Activated CD4-positive, CD25-positive, alpha-beta regulatory T cell treated with anti-CD3 and anti-CD28 coated beads, Interleukin-2, amount 50 U/mL, for 24 hours (primary cell): ENCODE results near the gene TP63.
"Not testable (repeated sequence)": the region's sequence is repeated elsewhere in the genome, so short reads cannot be mapped to it uniquely, and the experiment has no call there.

ENCODE experiments used
- ATAC-seq, 2 donors: fragments of 150-1000 bp; cut with Tn5 transposase; one replicate each; pipeline ENCODE4 v1.10.0; 2021; ENCODE audit warnings: mild to moderate bottlenecking in 1 of 2, moderate library complexity in 1 of 2

TP63 gene

DNA sequence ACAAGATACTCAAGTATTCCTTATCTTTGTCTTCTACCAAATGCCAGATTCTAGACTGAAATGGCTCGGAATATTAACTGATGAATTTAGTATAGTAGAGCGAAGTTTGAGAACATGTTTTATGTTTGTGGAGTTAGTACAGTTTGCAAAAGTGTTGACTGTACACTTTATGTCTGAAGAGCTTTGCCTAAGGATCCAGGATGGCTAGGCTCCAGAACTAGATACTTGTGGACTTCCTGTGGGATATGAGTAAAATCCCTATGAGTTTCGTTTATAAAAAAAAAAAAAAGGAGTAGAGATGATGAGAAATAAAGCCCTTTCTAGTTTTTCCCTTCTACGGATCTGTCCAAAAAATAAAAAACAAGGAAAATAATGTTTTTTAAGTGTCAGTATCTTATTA, 96.7 kb downstream of the TP63 start:
- ATAC-seq: no peak

DNA sequence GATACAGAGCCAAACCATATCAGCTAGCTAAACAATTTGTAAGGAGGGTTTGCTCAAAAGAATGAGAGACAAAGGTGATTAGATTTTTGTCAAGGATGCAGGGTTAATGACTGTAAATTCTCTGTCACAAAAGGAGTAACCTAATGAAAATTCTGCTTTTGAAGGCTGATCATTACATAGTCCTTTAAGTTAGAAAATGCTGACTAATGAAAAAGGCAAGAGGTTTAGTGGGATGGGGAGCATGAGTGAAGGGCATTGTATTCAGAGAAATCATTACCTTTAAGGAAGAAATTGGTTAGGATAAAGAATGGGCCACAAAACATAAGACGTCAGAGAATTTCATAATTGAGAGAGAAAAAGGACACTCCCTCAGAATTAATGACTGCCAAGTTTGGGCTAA, 97.7 kb downstream of the TP63 start:
- no peak for ATAC-seq

DNA sequence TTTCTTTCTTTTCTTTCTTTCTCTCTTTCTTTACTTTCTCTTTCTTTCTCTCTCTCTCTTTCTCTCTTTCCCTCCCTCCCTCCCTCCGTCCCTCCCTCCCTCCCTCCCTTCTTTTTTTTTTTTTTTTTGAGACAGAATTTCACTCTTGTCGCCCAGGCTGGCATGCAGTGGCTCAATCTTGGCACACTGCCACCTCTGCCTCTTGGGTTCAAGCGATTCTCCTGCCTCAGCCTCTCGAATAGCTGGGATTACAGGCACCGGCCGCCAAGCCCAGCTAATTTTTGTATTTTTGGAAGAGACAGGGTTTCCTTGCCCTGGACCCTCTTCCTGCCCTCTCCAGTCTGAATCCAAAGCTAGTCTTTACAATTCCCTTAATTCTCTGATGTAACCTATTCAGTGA, 102.9 kb downstream of the TP63 start:
- no peak for ATAC-seq

DNA sequence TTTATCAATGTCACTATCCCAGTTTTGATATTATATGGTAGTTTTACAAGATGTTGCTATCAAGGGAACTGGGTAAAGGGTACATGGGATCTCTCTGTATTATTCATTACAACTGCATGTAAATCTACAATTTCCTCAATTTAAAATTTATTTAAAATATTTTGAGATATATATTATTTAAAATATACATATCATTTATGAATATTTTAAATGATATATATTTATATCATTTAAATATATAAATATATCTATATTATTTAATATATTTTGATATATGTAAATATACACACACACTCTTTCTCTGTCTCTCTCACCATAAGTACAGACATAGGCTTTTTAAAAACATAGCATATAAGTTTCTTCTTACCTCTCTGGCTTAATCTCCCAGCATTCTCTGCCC, 104.7 kb downstream of the TP63 start:
- no peak for ATAC-seq

DNA sequence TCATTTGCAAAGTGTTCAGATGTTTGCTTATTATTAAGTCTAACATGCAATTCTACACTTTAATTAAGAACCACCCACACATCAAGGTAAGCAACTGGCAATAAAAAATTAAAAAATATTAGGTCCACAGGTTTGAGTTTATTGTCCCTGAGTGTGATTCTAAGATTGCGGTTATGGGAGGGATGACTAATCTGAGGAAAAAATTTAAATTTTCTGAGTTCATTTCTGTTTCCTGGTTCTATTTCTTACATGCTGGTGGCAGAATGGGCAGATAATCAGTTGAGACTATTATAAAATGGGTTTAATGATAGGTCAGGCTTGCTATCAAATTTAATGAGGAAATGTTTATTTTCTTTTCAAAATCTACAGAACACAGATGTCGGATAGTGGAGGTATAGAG, 105.9 kb downstream of the TP63 start:
- ATAC-seq: no peak

DNA sequence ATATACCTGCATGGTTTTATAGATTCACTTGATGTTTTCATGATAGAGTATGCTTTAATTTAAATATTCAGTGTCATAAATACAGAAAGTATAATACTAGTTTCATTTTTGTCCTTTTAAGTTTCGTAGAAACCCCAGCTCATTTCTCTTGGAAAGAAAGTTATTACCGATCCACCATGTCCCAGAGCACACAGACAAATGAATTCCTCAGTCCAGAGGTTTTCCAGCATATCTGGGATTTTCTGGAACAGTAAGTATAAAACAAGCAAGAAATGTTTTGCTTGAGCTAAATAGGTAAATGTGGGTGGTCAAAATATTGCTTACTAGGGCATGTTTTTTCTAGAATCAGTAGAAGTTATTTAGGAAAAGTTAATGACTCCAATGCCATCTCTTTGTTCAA, 106.4 kb downstream of the TP63 start:
- no peak for ATAC-seq

DNA sequence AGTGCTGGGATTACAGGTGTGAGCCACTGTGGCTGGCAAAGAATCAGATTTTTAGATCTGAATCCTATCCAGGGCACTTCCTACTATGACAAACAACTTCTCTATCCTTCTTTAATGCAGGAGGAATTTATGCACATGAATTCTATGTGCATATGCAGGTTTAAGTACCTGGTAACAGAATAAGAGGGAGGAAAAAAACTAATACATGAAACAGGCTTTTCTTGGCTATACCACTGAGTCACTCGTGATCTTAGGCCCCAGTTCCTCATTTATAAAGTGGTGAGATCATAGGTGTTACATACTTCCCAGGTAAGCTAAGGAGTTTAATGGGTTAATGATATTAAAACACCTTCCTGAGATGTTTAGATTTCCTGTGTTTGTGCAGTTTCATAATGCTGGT, 108.2 kb downstream of the TP63 start:
- ATAC-seq: no peak

DNA sequence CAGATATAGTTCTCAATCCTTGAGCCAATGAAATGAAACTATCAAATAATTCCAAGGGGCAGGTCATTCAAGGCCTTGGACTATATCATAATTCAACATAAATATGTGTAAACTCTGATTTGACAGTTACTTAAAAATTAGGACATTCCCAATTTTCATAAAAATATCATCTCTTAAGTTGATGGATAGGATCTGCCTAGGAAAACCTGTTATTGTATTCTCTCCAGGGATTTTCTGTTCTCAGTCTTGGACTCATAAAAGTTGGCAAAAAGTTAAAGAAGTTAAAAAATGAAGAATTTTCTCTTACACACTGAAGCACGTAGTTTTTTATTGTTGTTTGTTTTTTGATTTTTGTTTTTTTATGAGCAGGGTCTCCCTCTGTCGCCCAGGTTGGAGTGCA, 109.0 kb downstream of the TP63 start:
- ATAC-seq: no peak

DNA sequence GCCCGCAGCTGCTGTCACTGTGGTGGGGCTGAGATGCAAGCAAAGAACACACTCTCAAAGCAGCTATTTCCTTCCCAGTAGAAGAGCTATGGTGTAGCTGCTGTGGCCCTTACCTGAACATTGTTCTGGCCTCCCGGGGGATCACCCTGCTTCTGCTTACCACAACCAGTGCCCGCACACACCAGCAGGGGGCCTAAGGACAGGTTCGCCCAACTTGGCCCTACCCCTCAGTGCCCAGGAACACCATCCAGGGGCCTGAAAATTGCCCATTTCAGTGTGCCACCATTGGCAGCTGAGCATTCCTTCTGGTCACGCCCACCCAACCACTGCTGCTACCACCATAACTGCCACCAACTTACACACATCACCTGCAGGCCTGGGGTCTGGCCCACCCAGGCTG, 113.0 kb downstream of the TP63 start:
- no peak for ATAC-seq

DNA sequence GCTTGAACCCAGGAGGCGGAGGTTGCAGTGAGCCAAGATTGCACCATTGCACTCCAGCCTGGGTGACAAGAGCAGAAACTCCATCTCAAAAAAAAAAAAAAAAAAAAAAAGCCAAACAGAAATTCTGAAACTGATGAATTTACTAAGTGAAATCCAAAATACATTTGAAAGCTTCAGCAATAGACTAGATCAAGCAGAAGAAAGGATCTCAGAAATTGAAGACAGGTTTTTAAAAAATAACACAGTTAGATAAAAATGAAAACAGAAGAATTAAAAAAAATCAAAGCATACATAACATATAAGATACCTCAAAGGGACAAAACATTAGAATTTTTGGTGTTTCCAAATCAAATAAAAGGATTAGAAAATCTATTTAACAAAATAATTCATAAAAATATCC, 114.4 kb downstream of the TP63 start:
- ATAC-seq: no peak

DNA sequence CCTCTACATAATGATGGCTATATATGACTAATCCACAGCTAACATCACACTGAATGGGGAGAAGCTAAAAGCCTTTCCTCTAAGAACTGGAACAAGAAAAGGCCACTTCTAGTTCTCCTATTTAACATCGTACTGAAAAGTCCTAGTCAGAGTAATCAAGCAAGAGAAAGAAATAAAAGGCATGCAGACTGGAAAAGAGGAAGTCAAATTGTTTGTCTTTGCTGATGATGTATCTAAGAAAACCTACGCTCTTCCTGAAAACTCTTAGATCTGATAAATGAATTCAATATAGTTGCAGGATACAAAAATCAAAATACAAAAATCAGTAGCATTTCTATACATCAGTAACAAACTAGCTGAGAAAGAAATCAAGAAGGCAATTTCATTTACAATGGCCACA, 116.9 kb downstream of the TP63 start:
- no peak for ATAC-seq

DNA sequence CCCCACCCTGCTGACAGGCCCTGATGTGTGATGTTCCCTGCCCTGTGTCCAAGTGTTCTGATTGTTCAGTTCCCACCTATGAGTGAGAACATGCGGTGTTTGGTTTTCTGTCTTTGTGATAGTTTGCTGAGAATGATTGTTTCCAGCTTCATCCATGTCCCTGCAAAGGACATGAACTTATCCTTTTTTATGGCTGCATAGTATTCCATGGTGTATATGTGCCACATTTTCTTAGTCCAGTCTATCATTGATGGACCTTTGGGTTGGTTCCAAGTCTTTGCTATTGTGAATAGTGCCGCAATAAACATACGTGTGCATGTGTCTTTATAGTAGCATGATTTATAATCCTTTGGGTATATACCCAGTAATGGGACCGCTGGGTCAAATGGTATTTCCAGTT, 119.8 kb downstream of the TP63 start:
- not testable (repeated sequence) for ATAC-seq

DNA sequence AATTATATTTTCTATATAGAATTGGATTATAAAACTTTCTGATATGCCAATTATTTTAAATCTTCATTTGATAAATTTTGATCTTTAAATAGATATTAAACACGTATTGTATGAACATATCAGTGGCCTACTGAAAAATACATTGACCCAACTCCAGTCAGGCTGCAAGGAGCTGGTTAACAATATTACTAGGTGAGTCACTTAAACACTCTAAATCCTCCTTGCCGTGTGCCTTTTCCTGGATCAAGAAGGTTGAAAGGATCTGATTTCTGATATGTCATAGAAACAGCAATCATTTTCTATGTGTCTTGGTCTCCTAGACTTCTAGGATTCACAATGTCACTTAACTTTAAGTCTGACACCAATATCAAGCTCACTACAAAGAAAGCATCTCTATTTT, 123.2 kb downstream of the TP63 start:
- ATAC-seq: no peak

DNA sequence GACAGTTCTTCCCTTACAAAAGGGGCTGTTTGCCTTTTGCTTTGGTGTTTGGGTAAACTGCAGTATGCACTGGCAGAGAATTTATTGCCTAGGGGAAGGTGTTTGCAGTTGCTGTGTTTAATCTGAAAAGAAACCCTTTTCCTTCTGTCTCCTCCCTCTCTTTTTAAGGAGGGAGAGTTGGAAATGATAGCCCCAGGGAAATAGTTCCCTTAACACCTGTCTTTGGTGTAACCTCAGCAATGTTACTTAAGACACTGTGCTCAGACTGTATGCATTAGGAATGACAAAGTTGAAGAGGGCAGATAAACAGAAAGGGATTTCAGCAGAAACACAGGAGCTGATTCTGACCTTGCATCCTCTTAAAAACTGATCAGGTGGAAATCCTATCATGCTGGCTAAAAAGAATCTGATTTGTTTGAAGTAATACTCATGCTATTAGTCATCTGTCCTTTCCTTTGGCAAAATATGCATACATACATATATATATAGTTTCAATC, 125.4 kb downstream of the TP63 start:
- ATAC-seq: no peak

DNA sequence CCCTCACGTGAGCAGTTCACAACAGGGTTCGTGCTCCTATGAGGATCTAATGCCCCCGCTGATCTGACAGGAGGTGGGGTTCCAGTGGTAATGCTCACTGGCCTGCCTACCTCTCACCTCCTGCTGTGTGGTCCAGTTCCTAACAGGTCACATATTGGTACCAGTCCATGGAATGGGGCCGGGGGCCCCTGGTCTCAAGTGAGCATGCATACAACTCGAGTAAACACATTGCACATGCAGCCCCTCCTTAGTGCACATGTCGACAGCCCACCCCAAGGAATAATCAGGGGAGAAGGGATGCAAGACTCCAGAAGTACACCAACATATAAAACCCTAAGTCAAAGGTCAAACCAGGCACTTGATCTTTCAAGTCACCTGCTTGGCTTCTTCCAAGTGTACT, 127.0 kb downstream of the TP63 start:
- no peak for ATAC-seq

DNA sequence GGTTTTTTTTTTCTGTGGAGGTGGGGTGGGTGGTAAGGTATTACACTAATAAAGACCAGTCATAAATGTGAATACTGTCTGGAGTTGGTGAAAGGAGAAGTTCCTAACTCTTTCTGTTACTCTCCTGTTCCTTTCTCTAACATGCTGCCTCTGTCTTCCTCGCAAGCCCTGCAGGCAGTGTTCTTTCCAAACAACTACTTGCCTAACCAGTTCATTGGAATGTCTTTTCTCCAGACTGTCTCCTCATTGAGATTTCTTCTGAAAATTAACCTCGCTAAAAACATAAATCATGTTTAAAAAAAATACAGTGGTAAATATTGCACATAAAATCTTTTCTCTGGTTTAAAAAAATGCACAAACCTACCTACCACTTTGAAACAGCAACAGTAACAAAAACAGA, 135.2 kb downstream of the TP63 start:
- ATAC-seq: no peak

DNA sequence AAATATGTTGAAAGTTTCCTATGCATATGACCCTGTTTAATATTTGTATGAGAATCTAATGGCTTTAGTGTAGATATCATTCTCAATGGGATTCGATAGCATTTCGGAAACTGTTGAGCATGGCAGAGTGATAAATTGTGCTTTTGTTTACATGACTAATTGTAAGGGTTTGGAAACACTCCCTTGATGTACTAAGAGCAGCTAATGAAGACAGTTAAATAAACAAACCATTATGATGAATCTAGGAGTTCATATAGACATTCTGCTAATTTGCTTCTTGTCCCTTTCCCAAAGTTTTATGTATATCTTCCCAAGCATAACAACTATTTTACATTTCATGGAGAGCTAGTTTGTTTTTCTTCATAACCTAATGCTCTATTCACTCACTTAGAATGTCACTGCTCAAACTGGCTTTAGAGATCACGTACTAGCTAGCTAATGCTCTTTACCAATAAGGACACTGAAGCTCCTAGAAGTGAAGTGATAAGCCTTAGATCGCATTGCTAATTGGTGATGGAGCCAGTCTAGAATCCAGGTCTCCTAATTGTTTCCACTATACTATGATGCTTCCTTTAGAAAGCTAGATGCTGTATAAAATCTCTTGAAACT, 140.8 kb downstream of the TP63 start:
- no peak for ATAC-seq

DNA sequence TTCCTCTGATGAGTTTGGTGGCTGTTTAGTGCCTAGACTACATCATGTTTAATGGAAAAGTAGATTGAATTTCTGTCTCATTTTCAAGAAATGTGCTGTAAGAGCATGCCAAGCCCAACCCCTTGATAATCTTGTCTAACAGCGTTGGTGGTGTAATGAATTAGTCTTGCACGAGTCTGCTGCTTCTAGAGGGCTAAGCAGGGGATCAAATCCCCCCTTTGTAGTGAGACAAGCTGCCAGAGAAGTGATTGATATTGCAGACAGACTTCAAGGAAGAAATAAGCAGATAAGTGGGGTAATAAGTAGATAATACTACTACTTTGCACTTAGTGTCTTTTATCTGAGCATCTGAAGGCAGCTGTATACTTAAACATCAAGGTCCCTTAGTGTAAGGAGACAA, 141.4 kb downstream of the TP63 start:
- ATAC-seq: no peak

DNA sequence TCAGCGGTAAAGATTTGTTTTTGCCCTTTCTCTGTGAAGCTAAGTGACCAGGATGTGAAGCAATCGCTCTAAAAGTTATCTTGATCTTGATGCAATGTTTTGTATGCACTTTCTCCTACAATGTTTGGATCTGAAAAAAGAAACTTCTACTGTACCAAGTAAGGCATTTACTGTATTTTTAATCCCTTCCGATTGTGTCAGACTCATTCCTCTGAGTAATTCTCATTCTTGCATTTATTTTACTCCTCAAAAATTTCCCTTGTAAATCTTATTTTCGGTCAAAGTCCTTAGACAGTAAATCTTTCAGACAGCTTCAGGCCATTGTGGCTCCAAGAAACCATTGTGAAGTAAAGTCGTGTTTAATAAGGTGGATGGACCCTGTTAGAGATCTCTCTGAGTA, 141.9 kb downstream of the TP63 start:
- no peak for ATAC-seq

DNA sequence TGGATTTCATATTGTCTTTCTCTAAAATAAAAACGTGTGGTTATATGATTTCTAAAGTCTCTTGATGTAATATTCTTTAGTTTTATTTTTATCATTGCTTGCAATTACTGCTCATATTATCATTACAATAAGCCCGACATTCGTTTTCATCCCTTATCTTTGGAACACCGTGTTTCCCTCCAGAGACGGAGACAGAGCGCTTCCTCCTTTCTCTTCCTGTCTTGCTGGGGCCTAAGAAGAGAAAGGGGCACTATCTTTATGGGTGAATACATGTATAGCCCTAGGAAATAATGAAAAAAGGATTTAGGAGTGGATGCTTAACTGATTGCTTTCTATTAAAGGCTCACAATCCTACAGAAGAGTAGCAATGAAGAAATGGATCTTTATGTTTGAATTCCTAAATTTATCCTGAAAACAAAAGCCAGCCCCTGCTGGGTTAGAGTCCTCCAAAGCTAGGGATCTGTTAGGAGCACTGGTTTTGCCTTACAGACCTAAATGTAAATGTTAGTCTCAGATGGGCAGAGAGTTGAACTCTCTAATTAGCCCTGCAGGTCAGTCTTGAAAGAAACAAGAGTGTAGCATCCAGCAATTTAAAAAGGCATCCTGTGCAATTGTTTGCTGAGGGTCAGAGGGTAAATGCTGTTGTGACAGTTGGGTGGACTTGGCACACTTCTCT, 145.1 kb downstream of the TP63 start:
- ATAC-seq: no peak

DNA sequence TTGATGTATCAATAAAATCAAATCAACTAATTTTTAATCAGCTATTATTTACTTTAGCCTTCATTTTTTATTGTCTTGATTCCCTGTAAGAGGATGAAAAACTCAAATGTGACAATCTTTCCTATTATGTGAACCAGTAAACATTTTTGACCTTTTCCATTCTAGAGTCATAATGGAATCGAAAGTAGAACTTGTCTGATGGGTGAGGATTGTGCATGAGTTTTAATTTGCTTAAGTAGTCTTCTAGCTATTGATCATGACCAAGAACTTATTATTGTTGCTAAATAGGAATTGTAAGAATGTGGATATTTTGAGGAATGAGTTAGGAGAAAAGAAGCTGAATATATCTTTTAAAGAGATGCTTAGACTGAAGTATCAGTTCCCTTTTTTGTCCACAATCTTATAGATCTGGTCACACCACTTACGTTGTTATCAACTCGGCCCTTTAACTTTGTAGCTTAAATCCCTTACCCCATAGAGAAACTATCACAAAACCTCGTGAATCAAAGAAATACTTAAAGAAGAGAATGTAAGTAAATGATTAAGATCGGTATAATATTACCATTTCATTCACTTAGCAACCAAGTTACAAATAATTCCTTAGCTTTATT, 147.3 kb downstream of the TP63 start:
- ATAC-seq: no peak

DNA sequence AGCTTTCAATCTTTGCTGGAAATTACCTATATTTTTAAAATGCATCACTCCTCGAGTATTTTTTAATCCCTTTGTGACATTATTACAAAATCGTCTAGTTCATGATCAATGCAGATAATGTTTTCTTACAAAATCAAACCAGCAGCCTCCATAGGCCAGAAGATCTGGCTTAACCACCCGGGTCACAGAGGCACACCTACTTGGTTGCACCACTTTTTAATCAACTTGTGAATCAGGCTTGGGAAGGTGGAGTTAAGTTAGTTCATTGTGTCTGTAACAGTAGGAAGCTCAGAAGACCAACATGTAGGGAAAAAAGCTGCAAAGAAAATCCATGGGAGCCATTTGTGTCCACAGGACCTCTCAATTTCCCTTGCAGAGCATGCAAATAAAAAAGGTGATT, 148.0 kb downstream of the TP63 start:
- ATAC-seq: no peak

DNA sequence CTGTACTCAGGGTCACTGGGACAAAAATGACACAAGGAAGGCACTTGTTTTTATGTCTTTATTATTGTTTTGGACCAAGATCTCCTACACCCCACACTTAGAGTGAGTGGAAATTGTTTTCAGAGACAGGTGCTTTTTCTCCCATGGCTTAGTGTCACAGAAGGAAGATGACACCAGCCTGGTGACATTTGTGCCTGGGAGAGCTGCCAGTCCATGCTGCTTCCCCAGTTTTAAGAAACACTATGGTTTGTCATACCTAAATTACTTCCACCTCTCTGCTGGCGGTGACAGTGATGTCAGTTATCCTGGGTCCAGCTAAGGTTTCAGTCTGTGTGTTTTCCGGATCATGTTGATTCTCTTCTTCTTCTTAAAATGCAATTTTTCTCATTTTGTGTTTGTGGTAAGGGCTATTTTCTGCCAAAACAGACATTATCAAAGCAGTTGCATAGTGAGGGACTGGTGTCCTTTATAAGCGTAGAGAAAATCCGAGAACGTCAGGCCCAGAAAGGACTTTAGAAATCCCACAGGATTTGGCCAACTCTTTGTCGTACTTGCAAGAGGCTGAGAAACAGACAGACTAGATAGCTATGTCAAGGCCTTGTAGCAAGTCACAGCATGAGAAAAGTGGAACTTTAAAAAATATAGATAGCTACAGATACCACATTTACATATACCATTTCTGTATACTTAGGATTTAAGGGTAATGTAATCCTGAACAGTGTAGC, 149.5 kb downstream of the TP63 start:
- ATAC-seq: no peak

DNA sequence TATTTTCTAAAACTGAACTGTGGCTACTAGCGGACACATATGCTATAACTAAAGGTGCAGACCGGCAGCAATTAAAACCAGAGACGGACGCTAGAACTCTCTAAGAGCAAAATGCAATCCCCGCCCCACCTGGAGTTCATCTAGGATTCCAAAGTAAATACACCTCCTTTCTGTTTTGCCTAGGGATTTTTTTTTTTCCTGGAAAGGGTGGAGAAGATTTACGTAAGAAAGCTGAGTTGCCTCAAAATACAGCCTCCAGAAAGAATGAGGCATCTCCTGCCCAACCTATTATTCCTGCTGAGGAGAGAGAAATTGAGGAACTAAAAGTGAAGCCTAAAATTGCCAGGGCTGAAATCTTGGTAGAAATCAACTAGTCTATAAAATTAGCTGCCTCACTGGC, 150.2 kb downstream of the TP63 start:
- ATAC-seq: no peak
